Measurements from ENCODE around the gene IMMP2L. TPM values are rescaled to one million over a fixed set of nuclear protein-coding genes. Genes with fewer than 3 reads are reported as not detected.
"Not testable (repeated sequence)": the region's sequence is repeated elsewhere in the genome, so short reads cannot be mapped to it uniquely, and the experiment has no call there.

Gene IMMP2L
- total RNA-seq, 1 donor from 2014 or later, result 23.9 TPM

- DNase-seq, result no peak
These were observed 575.1 kb downstream of the IMMP2L start for GRCh38 chr7:110987127-110987693.

GRCh38 chr7:110983822-110984456 is 578.4 kb downstream of the IMMP2L start:
- DNase-seq, result no peak

DNA sequence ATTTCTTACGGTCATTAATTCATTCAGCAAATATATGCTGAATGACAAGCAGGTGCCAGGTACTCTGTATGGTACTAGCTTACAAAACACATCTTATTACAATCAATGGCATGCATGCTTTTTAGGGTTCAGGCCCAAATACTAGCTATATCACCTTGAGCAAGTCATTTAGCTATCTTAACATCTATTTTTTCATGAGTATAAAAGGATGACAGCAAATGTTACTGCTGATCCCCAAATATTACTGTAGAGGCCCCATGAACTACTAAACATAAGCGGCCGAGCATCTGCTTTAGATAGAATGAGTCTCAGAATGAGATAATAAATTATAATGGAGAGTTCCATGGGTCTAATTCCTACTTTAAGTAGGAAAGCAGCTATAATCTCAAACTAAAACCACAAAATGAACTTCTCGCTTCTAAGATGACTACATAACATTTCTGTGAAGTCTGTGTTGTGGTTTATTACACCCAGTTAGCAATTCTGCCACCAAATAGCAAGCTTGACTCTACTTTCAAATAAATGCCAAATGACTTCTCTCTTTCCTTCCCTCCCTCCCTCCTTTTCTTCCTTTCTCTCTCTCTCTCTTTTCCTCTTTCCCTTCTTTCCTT is 585.1 kb downstream of the IMMP2L start:
- no peak for DNase-seq

GRCh38 chr7:110975486-110975885 is 586.8 kb downstream of the IMMP2L start:
- DNase-seq, result no peak

DNA sequence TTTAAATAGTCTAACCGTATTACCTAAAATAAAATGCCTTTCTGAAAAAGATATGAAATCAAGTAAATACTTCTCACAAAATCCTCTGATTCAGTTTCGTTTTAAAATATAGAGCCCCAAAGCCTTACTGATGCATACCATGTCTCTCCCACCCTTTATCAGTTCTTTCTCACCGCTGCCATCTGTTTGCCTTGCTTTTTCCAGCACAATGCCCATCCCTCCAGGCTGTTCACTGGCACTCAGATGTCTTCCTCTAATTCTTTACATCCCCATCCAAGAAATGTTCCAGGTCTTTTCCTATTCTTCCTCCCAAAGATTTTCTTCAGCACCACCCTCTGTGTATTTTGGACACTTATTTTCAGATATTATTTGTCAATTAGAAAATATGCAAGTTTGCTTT is 587.9 kb downstream of the IMMP2L start:
- DNase-seq, result no peak

- no peak for DNase-seq
These were observed 588.9 kb downstream of the IMMP2L start for GRCh38 chr7:110973196-110973990.

DNA sequence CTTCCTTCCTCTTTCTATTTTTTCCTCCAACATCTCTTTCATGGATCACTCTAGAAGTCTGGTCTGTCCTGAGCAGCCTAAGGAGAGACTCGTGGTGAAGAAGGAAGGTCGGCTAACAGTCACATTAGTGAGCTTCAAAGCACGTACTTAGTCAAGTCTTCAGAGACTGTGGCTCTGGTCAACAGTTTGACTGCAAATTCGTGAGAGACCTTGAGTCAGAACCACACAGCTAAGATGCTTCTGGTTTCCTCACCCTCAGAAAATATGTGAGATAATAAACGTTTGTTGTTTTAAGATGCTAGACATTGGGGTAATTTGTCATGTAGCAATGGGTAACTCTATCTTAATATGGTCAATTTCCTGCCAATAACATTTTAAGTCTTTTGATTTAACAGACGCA is 597.5 kb downstream of the IMMP2L start:
- DNase-seq, result no peak

GRCh38 chr7:110962826-110963225 is 599.5 kb downstream of the IMMP2L start:
- DNase-seq, result no peak

DNA sequence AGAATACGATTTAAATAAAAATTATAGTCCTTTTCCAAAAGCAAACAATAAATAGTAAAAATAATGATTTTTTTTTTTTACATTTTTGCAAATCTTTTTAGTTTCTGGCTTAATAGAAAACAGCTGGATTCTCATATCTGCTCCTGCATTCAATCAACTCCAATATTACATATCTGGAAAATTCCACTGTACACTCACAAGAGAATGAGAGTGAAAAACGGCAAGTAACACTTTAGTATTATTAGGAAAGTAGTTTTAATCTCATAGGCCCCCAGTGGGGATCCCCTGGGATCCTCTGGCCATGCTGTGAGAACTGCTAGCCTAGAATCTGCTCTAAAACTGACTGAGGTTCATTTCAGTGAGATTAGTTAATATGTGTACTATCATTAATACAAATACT is 599.9 kb downstream of the IMMP2L start:
- no peak for DNase-seq

DNA sequence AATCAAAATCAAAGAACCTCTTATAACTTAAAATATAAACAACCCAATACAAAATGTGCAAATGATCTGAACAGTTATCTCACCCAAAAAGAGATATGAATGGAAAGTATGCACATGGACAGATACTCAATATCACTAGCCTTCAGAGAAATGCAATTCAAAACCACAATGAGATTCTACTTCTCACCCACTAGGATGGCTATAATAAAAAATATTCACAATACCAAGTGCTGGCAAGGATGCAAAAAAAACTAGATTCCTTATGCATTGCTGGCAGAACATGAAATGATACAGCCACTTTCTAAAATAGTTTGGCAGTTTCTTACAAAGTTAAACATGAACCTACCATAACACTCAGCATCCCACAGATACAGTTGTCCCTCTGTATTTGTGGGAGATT is 601.5 kb downstream of the IMMP2L start:
- DNase-seq, result no peak

DNA sequence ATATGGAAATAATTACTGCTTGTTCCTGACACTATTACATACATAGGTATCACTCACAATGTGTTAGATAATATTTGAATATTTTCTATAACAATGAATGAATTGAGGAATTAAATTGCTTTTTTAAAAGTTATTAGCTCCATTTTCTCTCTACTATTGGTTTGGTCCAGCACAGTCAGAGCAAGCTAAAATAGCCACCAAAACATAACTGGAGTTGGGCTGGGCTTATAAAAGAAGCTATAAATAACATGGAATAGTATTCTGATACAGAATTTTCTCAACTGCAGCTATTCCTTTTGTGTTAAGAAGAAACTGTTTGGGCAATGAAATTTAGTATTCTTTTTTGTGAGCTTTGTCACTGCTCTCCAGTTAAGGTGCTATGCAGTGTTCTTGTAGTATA is 614.0 kb downstream of the IMMP2L start:
- DNase-seq, result no peak

GRCh38 chr7:110947408-110947807 is 614.9 kb downstream of the IMMP2L start:
- DNase-seq, result no peak

- no peak for DNase-seq
These were observed 617.2 kb downstream of the IMMP2L start for GRCh38 chr7:110944966-110945644.

GRCh38 chr7:110944448-110944847 is 617.8 kb downstream of the IMMP2L start:
- DNase-seq, result no peak

DNA sequence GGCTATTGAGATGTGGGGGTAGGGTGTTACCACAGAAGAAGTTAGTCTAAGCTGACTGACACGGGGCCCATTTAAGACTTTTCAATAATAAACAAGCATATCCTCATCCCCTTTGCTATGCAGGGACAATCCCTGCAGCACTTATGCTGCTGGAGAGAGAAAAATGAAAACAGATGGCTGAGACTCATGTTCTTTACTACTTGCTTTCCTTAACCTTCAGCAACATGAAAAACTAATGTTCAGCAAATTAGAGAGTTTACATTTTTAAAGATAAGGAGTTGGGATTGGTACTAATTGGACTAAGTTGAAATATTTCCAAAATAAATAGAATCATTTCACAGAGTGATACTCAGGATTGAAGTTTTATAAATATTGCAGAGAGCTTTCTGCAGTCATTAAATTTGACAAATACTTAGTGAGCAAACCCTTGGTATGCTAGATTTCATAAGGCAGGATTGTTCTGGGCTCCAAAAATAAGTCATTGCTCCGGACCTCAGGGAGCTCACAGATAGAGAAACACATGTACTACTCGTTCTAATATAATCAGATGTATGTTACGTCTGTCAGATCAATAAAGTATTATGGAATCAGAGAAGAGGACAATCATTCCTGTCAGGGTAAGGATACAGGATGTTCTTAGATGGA is 618.5 kb downstream of the IMMP2L start:
- DNase-seq, result peak; percentile 52

DNA sequence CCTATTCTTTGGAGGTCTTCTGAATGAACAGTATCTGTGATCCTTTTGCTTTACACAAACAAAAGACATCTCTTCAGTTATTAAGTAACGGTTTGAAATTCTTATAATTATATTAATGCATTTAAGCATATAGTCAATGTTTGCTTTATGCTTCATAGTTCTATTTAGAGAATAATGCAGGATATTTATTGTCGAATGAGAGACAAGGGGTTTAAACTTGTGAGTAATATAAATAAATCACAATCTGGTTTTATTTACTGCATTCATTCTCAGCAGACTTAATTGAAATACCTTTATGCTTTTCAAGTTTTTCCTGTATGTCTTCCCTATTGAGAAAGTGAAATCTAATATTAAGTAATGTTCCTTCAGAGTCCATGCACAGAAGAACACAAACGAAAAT is 620.9 kb downstream of the IMMP2L start:
- no peak for DNase-seq

DNA sequence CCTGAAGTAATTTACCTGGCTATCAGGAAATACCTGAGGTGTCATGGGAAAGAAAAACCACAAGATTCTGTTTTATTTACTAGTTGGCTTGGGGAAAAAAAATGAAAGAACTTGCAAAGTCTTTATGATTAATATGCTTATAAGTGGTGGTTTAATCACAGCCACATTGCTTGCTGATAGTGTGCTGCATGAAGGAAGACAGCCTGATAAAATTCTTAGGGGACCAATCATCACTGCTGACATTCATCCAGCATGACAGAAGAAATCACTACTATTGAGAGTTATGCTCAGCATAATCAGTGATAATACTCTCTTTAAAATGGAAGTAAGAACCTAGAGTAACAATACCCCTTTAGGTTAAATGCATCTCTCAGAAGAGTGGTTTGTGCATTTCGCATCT is 621.5 kb downstream of the IMMP2L start:
- no peak for DNase-seq

DNA sequence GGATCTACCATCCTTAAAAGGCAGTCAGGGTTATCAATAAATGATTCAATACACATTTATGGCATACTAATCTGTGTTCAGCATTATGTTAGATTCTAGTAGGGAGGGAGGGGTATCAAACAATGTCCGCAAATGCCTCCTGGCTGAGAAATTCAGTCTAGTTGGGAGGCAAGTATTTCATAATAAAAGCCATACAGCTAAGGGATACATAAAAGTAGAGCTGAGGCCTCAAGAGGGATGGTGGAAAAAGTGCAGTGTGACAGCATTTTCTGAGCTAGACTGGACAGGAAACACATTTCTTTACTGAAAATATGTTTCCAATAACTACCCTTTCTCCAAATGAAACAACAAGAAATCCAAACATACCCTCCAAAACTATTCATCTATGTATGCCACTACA is 624.1 kb downstream of the IMMP2L start:
- DNase-seq, result peak; percentile 44

- DNase-seq, result not testable (repeated sequence)
These were observed 625.6 kb downstream of the IMMP2L start for GRCh38 chr7:110936665-110937064.

GRCh38 chr7:110929480-110930249 is 632.6 kb downstream of the IMMP2L start:
- DNase-seq, result no peak

GRCh38 chr7:110922906-110923305 is 639.4 kb downstream of the IMMP2L start:
- no peak for DNase-seq
